ENCODE data around the gene C11orf87. TPM values are rescaled to one million over a fixed set of nuclear protein-coding genes. Genes with fewer than 3 reads are reported as not detected.

The C11orf87 gene
- total RNA-seq, 1 donor from 2014 or later = 0.69 TPM

- no peak for DNase-seq
These were observed 21.1 kb downstream of the C11orf87 start for GRCh38 chr11:109443052-109443451.

GRCh38 chr11:109454857-109455256 lies 32.9 kb downstream of the C11orf87 start:
- DNase-seq = no peak
